WTC11 (cell line): ENCODE measurements around the gene EPC1. TPM values are rescaled to one million over a fixed set of nuclear protein-coding genes. Genes with fewer than 3 reads are reported as not detected.

ENCODE experiments used
- ATAC-seq: fragments of 200-7000 bp; cut with Tn5 transposase; 2 replicates; pipeline ENCODE4 v1.10.0; 2021; ENCODE audit warnings: mild to moderate bottlenecking, moderate library complexity
- CTCF ChIA-PET: fragments of 300-600 bp; sonication (Branson Sonifier 250); formaldehyde crosslinking; loops from one replicate; lab custom pipeline; 2021; ENCODE audit warnings: antibody characterized with exemption; lab: Charles Lee
- POLR2A ChIA-PET: fragments of 350-600 bp; sonication (Branson Sonifier 250); formaldehyde crosslinking; loops from one replicate; lab custom pipeline; 2021; ENCODE audit warnings: antibody characterized with exemption; lab: Charles Lee
- DNase-seq: peaks from one replicate; pipeline ENCODE4 v3.0.0; 2021; ENCODE audit warnings: low spot score
- H3K27ac Mint-ChIP-seq: 2 replicates; pipeline ENCODE4 v1.8.0; 2021; ENCODE audit warnings: mixed read lengths
- H3K27me3 Mint-ChIP-seq: 2 replicates; pipeline ENCODE4 v1.8.0; 2021; ENCODE audit warnings: low read depth, mild to moderate bottlenecking, moderate library complexity, mixed read lengths
- H3K36me3 Mint-ChIP-seq: 2 replicates; pipeline ENCODE4 v1.8.0; 2021; ENCODE audit warnings: mixed read lengths
- H3K4me1 Mint-ChIP-seq: 2 replicates; pipeline ENCODE4 v1.8.0; 2022; ENCODE audit warnings: mixed read lengths
- H3K4me3 Mint-ChIP-seq: 2 replicates; pipeline ENCODE4 v1.8.0; 2021; ENCODE audit warnings: mild to moderate bottlenecking, moderate library complexity, mixed read lengths
- H3K9me3 Mint-ChIP-seq: 2 replicates; pipeline ENCODE4 v1.8.0; 2021; ENCODE audit warnings: mixed read lengths
- EMX1 ChIP-seq: fragments of 250-450 bp; sonication (Bioruptor Pico); IDR thresholded peaks from 2 replicates; pipeline ENCODE4 v1.8.0; 2021; ENCODE audit warnings: mild to moderate bottlenecking
- GRHL2 ChIP-seq: fragments of 250-450 bp; sonication (Bioruptor Pico); IDR thresholded peaks from 2 replicates; pipeline ENCODE4 v1.8.0; 2022; ENCODE audit warnings: mild to moderate bottlenecking, moderate library complexity; ENCODE audit not compliant: insufficient replicate concordance, severe bottlenecking
- GTF2I ChIP-seq: fragments of 250-450 bp; sonication (Bioruptor Pico); conservative IDR thresholded peaks from 2 replicates; pipeline ENCODE4 v1.4.0; 2021; ENCODE audit warnings: mild to moderate bottlenecking
- NR1H2 ChIP-seq: sonication (generic); formaldehyde crosslinking; IDR thresholded peaks from 2 replicates; pipeline ENCODE4 v1.9.0; 2021; ENCODE audit warnings: mild to moderate bottlenecking, moderate library complexity, missing genetic modification reagents
- ZNF219 ChIP-seq: sonication (generic); formaldehyde crosslinking; IDR thresholded peaks from 2 replicates; pipeline ENCODE4 v1.8.0; 2023; ENCODE audit warnings: missing genetic modification reagents, mild to moderate bottlenecking, borderline replicate concordance
- ZNF263 ChIP-seq: sonication (generic); formaldehyde crosslinking; IDR thresholded peaks from 2 replicates; pipeline ENCODE4 v1.8.1; 2022; ENCODE audit warnings: low read depth, mild to moderate bottlenecking, moderate library complexity, missing genetic modification reagents
- total RNA-seq: library from RNA; stranded (reverse); gene quantifications from 3 replicates; pipeline ENCODE4 v1.2.3, GENCODE V29; 2021
- TF ChIP-seq, protein P1 (sequence below): sonication (generic); formaldehyde crosslinking; conservative IDR thresholded peaks from 2 replicates; pipeline ENCODE4 v1.8.1; 2023; ENCODE audit warnings: mild to moderate bottlenecking, low read depth, missing genetic modification reagents, moderate library complexity
- TF ChIP-seq, protein P2 (sequence below): sonication (generic); formaldehyde crosslinking; IDR thresholded peaks from 2 replicates; pipeline ENCODE4 v1.8.0; 2023; ENCODE audit warnings: missing genetic modification reagents, mild to moderate bottlenecking, borderline replicate concordance
- TF ChIP-seq, protein P3 (sequence below): sonication (generic); formaldehyde crosslinking; IDR thresholded peaks from 2 replicates; pipeline ENCODE4 v1.8.1; 2022; ENCODE audit warnings: missing genetic modification reagents, borderline replicate concordance
- TF ChIP-seq, protein P4 (sequence below): sonication (generic); formaldehyde crosslinking; IDR thresholded peaks from 2 replicates; pipeline ENCODE4 v1.8.1; 2023; ENCODE audit warnings: mild to moderate bottlenecking, missing genetic modification reagents
- TF ChIP-seq, protein P5 (sequence below): sonication (generic); formaldehyde crosslinking; IDR thresholded peaks from 2 replicates; pipeline ENCODE4 v1.8.0; 2022; ENCODE audit warnings: mild to moderate bottlenecking, missing genetic modification reagents
- TF ChIP-seq, protein P6 (sequence below): fragments of 250-450 bp; sonication (Bioruptor Pico); IDR thresholded peaks from 2 replicates; pipeline ENCODE4 v1.9.0; 2021; ENCODE audit warnings: mild to moderate bottlenecking
- TF ChIP-seq, protein P7 (sequence below): fragments of 200-600 bp; IDR thresholded peaks from 2 replicates; pipeline ENCODE4 v1.8.0; 2022; ENCODE audit warnings: antibody characterized with exemption
- TF ChIP-seq, protein P8 (sequence below): sonication (generic); formaldehyde crosslinking; IDR thresholded peaks from 2 replicates; pipeline ENCODE4 v1.8.1; 2023; ENCODE audit warnings: mild to moderate bottlenecking, missing genetic modification reagents, moderate library complexity
- TF ChIP-seq, protein P9 (sequence below): fragments of 250-450 bp; sonication (Bioruptor Pico); IDR thresholded peaks from 2 replicates; pipeline ENCODE4 v1.9.0; 2021; ENCODE audit warnings: mild to moderate bottlenecking, borderline replicate concordance

The EPC1 gene
- total RNA-seq, 1 experiment from 2014 or later: 22.5 TPM

DNA sequence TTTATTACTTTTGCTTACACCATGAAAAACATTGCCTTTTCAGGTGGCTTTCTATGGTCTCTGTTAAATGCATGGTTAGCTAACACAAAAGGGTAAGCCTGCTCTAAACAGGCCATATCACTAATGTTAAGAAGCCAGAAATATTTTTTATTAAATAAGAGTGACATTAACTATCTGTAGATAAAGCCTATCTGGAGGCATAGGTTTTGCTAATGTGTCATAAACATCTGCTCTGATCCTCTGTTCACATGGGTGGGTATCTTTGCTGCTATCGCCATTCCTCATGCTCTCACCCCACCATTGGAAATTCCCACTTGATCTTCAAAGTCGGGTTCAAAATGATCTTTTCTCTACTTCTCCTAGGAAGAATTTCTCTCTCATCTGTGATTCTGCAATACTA lies 32.4 kb downstream of the EPC1 start (continued):
- no peak for TF ChIP-seq GRHL2 (CRISPR knock-in tag)
- TF ChIP-seq, protein P1, sequence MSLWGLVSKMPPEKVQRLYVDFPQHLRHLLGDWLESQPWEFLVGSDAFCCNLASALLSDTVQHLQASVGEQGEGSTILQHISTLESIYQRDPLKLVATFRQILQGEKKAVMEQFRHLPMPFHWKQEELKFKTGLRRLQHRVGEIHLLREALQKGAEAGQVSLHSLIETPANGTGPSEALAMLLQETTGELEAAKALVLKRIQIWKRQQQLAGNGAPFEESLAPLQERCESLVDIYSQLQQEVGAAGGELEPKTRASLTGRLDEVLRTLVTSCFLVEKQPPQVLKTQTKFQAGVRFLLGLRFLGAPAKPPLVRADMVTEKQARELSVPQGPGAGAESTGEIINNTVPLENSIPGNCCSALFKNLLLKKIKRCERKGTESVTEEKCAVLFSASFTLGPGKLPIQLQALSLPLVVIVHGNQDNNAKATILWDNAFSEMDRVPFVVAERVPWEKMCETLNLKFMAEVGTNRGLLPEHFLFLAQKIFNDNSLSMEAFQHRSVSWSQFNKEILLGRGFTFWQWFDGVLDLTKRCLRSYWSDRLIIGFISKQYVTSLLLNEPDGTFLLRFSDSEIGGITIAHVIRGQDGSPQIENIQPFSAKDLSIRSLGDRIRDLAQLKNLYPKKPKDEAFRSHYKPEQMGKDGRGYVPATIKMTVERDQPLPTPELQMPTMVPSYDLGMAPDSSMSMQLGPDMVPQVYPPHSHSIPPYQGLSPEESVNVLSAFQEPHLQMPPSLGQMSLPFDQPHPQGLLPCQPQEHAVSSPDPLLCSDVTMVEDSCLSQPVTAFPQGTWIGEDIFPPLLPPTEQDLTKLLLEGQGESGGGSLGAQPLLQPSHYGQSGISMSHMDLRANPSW (CRISPR knock-in tag): no peak
- TF ChIP-seq, protein P2, sequence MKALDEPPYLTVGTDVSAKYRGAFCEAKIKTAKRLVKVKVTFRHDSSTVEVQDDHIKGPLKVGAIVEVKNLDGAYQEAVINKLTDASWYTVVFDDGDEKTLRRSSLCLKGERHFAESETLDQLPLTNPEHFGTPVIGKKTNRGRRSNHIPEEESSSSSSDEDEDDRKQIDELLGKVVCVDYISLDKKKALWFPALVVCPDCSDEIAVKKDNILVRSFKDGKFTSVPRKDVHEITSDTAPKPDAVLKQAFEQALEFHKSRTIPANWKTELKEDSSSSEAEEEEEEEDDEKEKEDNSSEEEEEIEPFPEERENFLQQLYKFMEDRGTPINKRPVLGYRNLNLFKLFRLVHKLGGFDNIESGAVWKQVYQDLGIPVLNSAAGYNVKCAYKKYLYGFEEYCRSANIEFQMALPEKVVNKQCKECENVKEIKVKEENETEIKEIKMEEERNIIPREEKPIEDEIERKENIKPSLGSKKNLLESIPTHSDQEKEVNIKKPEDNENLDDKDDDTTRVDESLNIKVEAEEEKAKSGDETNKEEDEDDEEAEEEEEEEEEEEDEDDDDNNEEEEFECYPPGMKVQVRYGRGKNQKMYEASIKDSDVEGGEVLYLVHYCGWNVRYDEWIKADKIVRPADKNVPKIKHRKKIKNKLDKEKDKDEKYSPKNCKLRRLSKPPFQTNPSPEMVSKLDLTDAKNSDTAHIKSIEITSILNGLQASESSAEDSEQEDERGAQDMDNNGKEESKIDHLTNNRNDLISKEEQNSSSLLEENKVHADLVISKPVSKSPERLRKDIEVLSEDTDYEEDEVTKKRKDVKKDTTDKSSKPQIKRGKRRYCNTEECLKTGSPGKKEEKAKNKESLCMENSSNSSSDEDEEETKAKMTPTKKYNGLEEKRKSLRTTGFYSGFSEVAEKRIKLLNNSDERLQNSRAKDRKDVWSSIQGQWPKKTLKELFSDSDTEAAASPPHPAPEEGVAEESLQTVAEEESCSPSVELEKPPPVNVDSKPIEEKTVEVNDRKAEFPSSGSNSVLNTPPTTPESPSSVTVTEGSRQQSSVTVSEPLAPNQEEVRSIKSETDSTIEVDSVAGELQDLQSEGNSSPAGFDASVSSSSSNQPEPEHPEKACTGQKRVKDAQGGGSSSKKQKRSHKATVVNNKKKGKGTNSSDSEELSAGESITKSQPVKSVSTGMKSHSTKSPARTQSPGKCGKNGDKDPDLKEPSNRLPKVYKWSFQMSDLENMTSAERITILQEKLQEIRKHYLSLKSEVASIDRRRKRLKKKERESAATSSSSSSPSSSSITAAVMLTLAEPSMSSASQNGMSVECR (CRISPR knock-in tag): no peak
- TF ChIP-seq, protein P3, sequence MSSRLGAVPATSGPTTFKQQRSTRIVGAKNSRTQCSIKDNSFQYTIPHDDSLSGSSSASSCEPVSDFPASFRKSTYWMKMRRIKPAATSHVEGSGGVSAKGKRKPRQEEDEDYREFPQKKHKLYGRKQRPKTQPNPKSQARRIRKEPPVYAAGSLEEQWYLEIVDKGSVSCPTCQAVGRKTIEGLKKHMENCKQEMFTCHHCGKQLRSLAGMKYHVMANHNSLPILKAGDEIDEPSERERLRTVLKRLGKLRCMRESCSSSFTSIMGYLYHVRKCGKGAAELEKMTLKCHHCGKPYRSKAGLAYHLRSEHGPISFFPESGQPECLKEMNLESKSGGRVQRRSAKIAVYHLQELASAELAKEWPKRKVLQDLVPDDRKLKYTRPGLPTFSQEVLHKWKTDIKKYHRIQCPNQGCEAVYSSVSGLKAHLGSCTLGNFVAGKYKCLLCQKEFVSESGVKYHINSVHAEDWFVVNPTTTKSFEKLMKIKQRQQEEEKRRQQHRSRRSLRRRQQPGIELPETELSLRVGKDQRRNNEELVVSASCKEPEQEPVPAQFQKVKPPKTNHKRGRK (CRISPR knock-in tag): no peak
- TF ChIP-seq, protein P4, sequence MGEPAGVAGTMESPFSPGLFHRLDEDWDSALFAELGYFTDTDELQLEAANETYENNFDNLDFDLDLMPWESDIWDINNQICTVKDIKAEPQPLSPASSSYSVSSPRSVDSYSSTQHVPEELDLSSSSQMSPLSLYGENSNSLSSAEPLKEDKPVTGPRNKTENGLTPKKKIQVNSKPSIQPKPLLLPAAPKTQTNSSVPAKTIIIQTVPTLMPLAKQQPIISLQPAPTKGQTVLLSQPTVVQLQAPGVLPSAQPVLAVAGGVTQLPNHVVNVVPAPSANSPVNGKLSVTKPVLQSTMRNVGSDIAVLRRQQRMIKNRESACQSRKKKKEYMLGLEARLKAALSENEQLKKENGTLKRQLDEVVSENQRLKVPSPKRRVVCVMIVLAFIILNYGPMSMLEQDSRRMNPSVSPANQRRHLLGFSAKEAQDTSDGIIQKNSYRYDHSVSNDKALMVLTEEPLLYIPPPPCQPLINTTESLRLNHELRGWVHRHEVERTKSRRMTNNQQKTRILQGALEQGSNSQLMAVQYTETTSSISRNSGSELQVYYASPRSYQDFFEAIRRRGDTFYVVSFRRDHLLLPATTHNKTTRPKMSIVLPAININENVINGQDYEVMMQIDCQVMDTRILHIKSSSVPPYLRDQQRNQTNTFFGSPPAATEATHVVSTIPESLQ (CRISPR knock-in tag): no peak
- TF ChIP-seq, all 79 proteins: peak for 0

DNA sequence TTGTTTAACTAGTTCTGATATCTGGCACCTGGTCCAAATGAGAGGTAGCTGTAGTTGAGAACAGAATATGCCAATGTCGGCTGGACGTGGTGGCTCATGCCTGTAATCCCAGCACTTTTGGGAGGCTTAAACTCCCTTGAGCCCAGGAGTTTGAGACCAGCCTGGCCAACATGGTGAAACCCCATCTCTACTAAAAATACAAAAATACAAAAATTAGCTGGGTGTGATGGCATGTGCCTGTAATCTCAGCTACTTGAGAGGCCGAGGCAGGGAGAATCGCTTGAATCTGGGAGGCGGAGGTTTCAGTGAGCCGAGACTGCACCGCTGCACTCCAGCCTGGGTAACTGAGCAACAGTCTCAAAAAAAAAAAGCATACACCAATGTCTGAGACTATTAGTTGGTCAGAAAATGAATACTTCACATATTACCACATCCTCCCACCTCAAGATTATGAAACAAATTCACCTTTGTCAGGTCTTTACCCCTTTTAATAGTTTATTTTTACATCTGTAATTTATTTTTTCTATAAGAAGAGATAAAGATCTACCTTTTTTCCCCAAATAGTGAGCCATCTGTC lies 38.8 kb downstream of the EPC1 start:
- ChIA-PET POLR2A (no interaction called here), CTCF (no interaction called here)
- TF ChIP-seq EMX1 (CRISPR knock-in tag) (no peak), NR1H2 (no peak), GTF2I (CRISPR knock-in tag) (no peak), ZNF219 (CRISPR knock-in tag) (no peak), ZNF263 (CRISPR knock-in tag) (no peak)
- TF ChIP-seq, protein P5, sequence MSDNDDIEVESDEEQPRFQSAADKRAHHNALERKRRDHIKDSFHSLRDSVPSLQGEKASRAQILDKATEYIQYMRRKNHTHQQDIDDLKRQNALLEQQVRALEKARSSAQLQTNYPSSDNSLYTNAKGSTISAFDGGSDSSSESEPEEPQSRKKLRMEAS: no peak
- TF ChIP-seq, protein P6, sequence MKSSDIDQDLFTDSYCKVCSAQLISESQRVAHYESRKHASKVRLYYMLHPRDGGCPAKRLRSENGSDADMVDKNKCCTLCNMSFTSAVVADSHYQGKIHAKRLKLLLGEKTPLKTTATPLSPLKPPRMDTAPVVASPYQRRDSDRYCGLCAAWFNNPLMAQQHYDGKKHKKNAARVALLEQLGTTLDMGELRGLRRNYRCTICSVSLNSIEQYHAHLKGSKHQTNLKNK (CRISPR knock-in tag): no peak
- TF ChIP-seq, protein P7, sequence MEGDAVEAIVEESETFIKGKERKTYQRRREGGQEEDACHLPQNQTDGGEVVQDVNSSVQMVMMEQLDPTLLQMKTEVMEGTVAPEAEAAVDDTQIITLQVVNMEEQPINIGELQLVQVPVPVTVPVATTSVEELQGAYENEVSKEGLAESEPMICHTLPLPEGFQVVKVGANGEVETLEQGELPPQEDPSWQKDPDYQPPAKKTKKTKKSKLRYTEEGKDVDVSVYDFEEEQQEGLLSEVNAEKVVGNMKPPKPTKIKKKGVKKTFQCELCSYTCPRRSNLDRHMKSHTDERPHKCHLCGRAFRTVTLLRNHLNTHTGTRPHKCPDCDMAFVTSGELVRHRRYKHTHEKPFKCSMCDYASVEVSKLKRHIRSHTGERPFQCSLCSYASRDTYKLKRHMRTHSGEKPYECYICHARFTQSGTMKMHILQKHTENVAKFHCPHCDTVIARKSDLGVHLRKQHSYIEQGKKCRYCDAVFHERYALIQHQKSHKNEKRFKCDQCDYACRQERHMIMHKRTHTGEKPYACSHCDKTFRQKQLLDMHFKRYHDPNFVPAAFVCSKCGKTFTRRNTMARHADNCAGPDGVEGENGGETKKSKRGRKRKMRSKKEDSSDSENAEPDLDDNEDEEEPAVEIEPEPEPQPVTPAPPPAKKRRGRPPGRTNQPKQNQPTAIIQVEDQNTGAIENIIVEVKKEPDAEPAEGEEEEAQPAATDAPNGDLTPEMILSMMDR: no peak
- TF ChIP-seq, protein P8, sequence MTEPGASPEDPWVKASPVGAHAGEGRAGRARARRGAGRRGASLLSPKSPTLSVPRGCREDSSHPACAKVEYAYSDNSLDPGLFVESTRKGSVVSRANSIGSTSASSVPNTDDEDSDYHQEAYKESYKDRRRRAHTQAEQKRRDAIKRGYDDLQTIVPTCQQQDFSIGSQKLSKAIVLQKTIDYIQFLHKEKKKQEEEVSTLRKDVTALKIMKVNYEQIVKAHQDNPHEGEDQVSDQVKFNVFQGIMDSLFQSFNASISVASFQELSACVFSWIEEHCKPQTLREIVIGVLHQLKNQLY (CRISPR knock-in tag): no peak
- TF ChIP-seq, protein P9, sequence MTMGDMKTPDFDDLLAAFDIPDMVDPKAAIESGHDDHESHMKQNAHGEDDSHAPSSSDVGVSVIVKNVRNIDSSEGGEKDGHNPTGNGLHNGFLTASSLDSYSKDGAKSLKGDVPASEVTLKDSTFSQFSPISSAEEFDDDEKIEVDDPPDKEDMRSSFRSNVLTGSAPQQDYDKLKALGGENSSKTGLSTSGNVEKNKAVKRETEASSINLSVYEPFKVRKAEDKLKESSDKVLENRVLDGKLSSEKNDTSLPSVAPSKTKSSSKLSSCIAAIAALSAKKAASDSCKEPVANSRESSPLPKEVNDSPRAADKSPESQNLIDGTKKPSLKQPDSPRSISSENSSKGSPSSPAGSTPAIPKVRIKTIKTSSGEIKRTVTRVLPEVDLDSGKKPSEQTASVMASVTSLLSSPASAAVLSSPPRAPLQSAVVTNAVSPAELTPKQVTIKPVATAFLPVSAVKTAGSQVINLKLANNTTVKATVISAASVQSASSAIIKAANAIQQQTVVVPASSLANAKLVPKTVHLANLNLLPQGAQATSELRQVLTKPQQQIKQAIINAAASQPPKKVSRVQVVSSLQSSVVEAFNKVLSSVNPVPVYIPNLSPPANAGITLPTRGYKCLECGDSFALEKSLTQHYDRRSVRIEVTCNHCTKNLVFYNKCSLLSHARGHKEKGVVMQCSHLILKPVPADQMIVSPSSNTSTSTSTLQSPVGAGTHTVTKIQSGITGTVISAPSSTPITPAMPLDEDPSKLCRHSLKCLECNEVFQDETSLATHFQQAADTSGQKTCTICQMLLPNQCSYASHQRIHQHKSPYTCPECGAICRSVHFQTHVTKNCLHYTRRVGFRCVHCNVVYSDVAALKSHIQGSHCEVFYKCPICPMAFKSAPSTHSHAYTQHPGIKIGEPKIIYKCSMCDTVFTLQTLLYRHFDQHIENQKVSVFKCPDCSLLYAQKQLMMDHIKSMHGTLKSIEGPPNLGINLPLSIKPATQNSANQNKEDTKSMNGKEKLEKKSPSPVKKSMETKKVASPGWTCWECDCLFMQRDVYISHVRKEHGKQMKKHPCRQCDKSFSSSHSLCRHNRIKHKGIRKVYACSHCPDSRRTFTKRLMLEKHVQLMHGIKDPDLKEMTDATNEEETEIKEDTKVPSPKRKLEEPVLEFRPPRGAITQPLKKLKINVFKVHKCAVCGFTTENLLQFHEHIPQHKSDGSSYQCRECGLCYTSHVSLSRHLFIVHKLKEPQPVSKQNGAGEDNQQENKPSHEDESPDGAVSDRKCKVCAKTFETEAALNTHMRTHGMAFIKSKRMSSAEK (CRISPR knock-in tag): no peak
- peaks cover 10% of the 10 kb centered on the region for H3K36me3 Mint-ChIP-seq
- DNase-seq (no peak), ATAC-seq (no peak)
- 0 out of 2 replicates have a peak, but pooled peaks cover 2% of the 10 kb centered on the region for H3K9me3 Mint-ChIP-seq
- H3K4me1 Mint-ChIP-seq: peaks cover 5% of the 10 kb centered on the region; the same call in 1 of the 2 replicates
- H3K27ac Mint-ChIP-seq: peak overlapping the region; percentile 8; the same call in 1 of the 2 replicates
- no peaks in the 10 kb centered on the region for H3K27me3 Mint-ChIP-seq
- H3K4me3 Mint-ChIP-seq: no peak overlapping the region
